SK-N-SH (cell line): ENCODE measurements around the gene NFE2L3. TPM values are rescaled to one million over a fixed set of nuclear protein-coding genes. Genes with fewer than 3 reads are reported as not detected.

Experiments
- CTCF ChIA-PET: fragments of 300-600, 350-600 bp; formaldehyde crosslinking; extraction: SDS; loops from one replicate; lab custom pipeline; 2021; lab: Yijun Ruan, JAX
- POLR2A ChIA-PET: fragments of 350-600 bp; sonication (Branson Sonifier 250); formaldehyde crosslinking; extraction: SDS; loops from one replicate; lab custom pipeline; 2020; ENCODE audit warnings: antibody characterized with exemption, inconsistent platforms; lab: Yijun Ruan, JAX
- DNase-seq: peaks from one replicate; pipeline ENCODE4 v3.0.0; 2012
- H2AFZ ChIP-seq: fragments of 200-600 bp; sonication (generic); 2 replicates; pipeline ENCODE4 v1.8.1; 2016; ENCODE audit warnings: antibody characterized with exemption, mild to moderate bottlenecking, low read depth
- H3F3A ChIP-seq: fragments of 200-600 bp; sonication (generic); replicated peaks from 2 replicates; pipeline ENCODE3; 2016; ENCODE audit warnings: antibody characterized with exemption, mild to moderate bottlenecking; ENCODE audit not compliant: insufficient read depth
- H3K27ac ChIP-seq, 2 experiments: fragments of 200-500 bp in 1 of 2; fragments of 200-600 bp in 1 of 2; sonication (Bioruptor generic) in 1 of 2; sonication (generic), shearing (Covaris generic) in 1 of 2; 2 replicates each; pipeline versions ENCODE4 v1.5.1 to v1.6.1; 2014 to 2016; ENCODE audit warnings: low read depth in 2 of 2, inconsistent platforms in 1 of 2, low read length in 1 of 2, mild to moderate bottlenecking in 1 of 2, mixed read lengths in 1 of 2
- H3K27me3 ChIP-seq: fragments of 200-600 bp; sonication (generic), shearing (Covaris generic); 2 replicates; pipeline ENCODE4 v1.6.1; 2016; ENCODE audit warnings: mixed run types; ENCODE audit not compliant: insufficient read depth
- H3K36me3 ChIP-seq, 2 experiments: fragments of 200-500 bp in 1 of 2; fragments of 200-600 bp in 1 of 2; sonication (Bioruptor generic) in 1 of 2; sonication (generic) in 1 of 2; replicated peaks in 1 of 2; 2 replicates each; pipeline versions ENCODE3 to v1.5.1; 2014 to 2016; ENCODE audit warnings: low read length in 1 of 2, mild to moderate bottlenecking in 1 of 2; ENCODE audit not compliant: insufficient read depth in 2 of 2, control insufficient read depth in 1 of 2
- H3K4me1 ChIP-seq, 2 experiments: fragments of 200-500 bp in 1 of 2; fragments of 200-600 bp in 1 of 2; sonication (Bioruptor generic) in 1 of 2; sonication (generic), shearing (Covaris generic) in 1 of 2; 2 replicates each; pipeline versions ENCODE4 v1.5.1 to v1.6.1; 2014 to 2016; ENCODE audit warnings: low read depth in 1 of 2, low read length in 1 of 2, mixed run types in 1 of 2; ENCODE audit not compliant: insufficient read depth in 2 of 2, control insufficient read depth in 1 of 2
- H3K4me2 ChIP-seq: fragments of 200-600 bp; sonication (generic), shearing (Covaris generic); 2 replicates; pipeline ENCODE4 v1.6.1; 2017; ENCODE audit warnings: mixed run types
- H3K4me3 ChIP-seq, 2 experiments: fragments of 200-500 bp in 1 of 2; fragments of 200-600 bp in 1 of 2; sonication (Bioruptor generic) in 1 of 2; sonication (generic), shearing (Covaris generic) in 1 of 2; 2 replicates each; pipeline versions ENCODE4 v1.5.1 to v1.8.1; 2014 to 2016; ENCODE audit warnings: low read depth in 2 of 2, inconsistent platforms in 1 of 2, low read length in 1 of 2, mild to moderate bottlenecking in 1 of 2, mixed read lengths in 1 of 2, moderate library complexity in 1 of 2
- H3K79me2 ChIP-seq: fragments of 200-600 bp; sonication (generic); 2 replicates; pipeline ENCODE4 v1.8.1; 2017; ENCODE audit warnings: mild to moderate bottlenecking; ENCODE audit not compliant: insufficient read depth
- H3K9ac ChIP-seq: fragments of 200-600 bp; sonication (generic); 2 replicates; pipeline ENCODE4 v1.6.1; 2017; ENCODE audit warnings: mixed run types
- H3K9me2 ChIP-seq: fragments of 200-600 bp; sonication (generic); 2 replicates; pipeline ENCODE4 v1.6.1; 2017; ENCODE audit warnings: mixed run types
- H3K9me3 ChIP-seq: fragments of 200-600 bp; sonication (generic); 2 replicates; pipeline ENCODE4 v1.6.1; 2017; ENCODE audit warnings: mixed run types, mild to moderate bottlenecking, moderate library complexity
- H4K20me1 ChIP-seq: fragments of 200-600 bp; sonication (generic); 2 replicates; pipeline ENCODE4 v1.6.1; 2017; ENCODE audit warnings: mild to moderate bottlenecking, mixed run types; ENCODE audit not compliant: insufficient read depth
- EP300 ChIP-seq, 2 experiments: IDR thresholded peaks; 2 replicates each; pipeline versions ENCODE4 v1.4.0 to v1.6.1; 2012; ENCODE audit warnings: borderline replicate concordance in 1 of 2, low read depth in 1 of 2, low read length in 1 of 2
- FOXJ3 ChIP-seq: sonication (generic); formaldehyde crosslinking; IDR thresholded peaks from 2 replicates; pipeline ENCODE4 v1.5.1; 2020; ENCODE audit warnings: mild to moderate bottlenecking, missing genetic modification reagents
- GABPA ChIP-seq: IDR thresholded peaks from 2 replicates; pipeline ENCODE4 v1.4.0; 2012; ENCODE audit warnings: low read depth, mild to moderate bottlenecking
- MXI1 ChIP-seq: IDR thresholded peaks from 2 replicates; pipeline ENCODE4 v1.6.1; 2012; ENCODE audit warnings: mild to moderate bottlenecking, low read depth, low read length, improper control_type of control experiment
- NFIC ChIP-seq: IDR thresholded peaks from 2 replicates; pipeline ENCODE4 v1.4.0; 2012; ENCODE audit warnings: borderline replicate concordance
- NRF1 ChIP-seq: IDR thresholded peaks from 2 replicates; pipeline ENCODE4 v1.6.1; 2012; ENCODE audit warnings: low read depth, mild to moderate bottlenecking, low read length
- POLR2AphosphoS5 ChIP-seq: IDR thresholded peaks from 2 replicates; pipeline ENCODE4 v1.6.1; 2012; ENCODE audit warnings: low read depth, low read length
- RAD21 ChIP-seq: IDR thresholded peaks from 2 replicates; pipeline ENCODE4 v1.6.1; 2012; ENCODE audit warnings: mild to moderate bottlenecking, low read length
- RCOR1 ChIP-seq: fragments of 150-350 bp; IDR thresholded peaks from 2 replicates; pipeline ENCODE4 v1.6.1; 2017; ENCODE audit warnings: antibody characterized with exemption, low read length
- RFX5 ChIP-seq: IDR thresholded peaks from 2 replicates; pipeline ENCODE4 v1.6.1; 2012; ENCODE audit warnings: mild to moderate bottlenecking, improper control_type of control experiment, low read length
- SIN3A ChIP-seq: IDR thresholded peaks from 2 replicates; pipeline ENCODE4 v1.6.1; 2012; ENCODE audit warnings: low read depth, mild to moderate bottlenecking, low read length, moderate library complexity, borderline replicate concordance
- TCF12 ChIP-seq: IDR thresholded peaks from 2 replicates; pipeline ENCODE4 v1.4.0; 2012
- TEAD4 ChIP-seq: IDR thresholded peaks from 2 replicates; pipeline ENCODE4 v1.4.0; 2012; ENCODE audit warnings: mild to moderate bottlenecking, borderline replicate concordance; ENCODE audit not compliant: insufficient read depth
- YY1 ChIP-seq: IDR thresholded peaks from 2 replicates; pipeline ENCODE4 v1.4.0; 2012; ENCODE audit warnings: low read depth, mild to moderate bottlenecking
- WGBS: methylation state at CpG from one replicate; pipeline ENCODE4 v1.1.6; 2017; ENCODE audit warnings: low lambda C conversion rate; 5-methylcytosine and 5-hydroxymethylcytosine counted together
- polyA plus RNA-seq, 3 experiments: library from polyadenylated mRNA; depleted of rRNA; stranded (reverse); fragments of >200 nt; gene quantifications; 2 replicates each; pipeline ENCODE4 v1.2.3, GENCODE V29; 2012
- TF ChIP-seq, protein P1 (sequence below): fragments of 150-350 bp; IDR thresholded peaks from 2 replicates; pipeline ENCODE4 v1.6.1; 2017; ENCODE audit warnings: antibody characterized with exemption, low read length, low read depth, borderline replicate concordance
- TF ChIP-seq, protein P2 (sequence below): IDR thresholded peaks from 2 replicates; pipeline ENCODE4 v1.6.1; 2012; ENCODE audit warnings: mild to moderate bottlenecking, low read depth, low read length, moderate library complexity
- TF ChIP-seq, protein P3 (sequence below): IDR thresholded peaks from 2 replicates; pipeline ENCODE4 v1.4.0; 2012; ENCODE audit warnings: low read depth, borderline replicate concordance
- TF ChIP-seq, protein P4 (sequence below): fragments of 150-350 bp; IDR thresholded peaks from 2 replicates; pipeline ENCODE4 v1.6.1; 2016; ENCODE audit warnings: mild to moderate bottlenecking, low read depth, low read length
- TF ChIP-seq, protein P5 (sequence below): IDR thresholded peaks from 2 replicates; pipeline ENCODE4; 2012
- TF ChIP-seq, protein P6 (sequence below): IDR thresholded peaks from 2 replicates; pipeline ENCODE4 v1.4.0; 2012; ENCODE audit warnings: low read depth, borderline replicate concordance

NFE2L3 gene
- polyA plus RNA-seq, 1 of the 3 experiments (the other 2 are of a cell fraction), result 36.1 TPM

DNA sequence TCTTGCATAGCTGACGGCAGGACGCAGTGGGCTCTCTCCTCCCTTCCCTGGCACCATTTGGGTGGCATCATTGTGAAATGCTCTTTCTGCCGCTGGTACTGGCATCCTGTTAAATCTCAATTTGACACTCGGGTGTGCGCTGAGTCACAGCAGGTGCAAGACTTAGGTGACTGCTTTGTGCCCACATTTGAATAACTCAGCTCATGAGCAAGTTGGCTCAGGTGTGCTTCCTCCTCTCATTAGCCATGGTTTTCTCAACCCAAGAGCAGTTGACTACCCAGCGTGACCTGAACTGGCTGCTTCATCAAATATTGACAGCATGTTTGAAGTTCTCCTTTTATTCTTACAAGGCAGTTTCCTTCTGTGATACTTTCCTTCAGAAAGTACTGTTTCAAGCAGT, 24.6 kb upstream of the NFE2L3 start (continued):
- no peak for TF ChIP-seq RCOR1

DNA sequence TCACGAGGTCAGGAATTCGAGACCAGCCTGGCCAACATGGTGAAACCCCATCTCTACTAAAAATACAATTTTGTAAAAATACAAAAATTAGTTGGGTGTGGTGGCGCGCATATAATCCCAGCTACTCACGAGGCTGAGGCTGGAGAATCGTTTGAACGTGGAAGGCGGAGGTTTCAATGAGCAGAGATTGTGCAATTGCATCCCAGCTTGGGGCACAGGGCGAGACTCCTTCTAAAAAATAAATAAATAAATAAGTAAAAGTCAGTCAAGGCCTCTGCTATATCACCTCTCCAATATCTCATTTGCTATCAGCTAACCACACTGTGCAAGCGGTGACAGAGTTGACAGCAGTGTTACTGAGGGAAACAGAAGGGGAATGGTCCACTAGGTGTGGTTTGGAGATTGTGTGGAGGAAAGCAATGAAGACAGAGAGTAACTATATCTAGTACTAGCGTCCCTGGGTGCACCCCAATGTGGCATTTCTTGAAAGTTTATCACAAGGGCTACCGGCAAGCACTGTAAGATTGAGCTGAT, 20.9 kb upstream of the NFE2L3 start:
- no peak for DNase-seq
- Histone ChIP-seq H4K20me1 (no peaks in the 10 kb centered on the region), H3K4me2 (no peak overlapping the region), H3K4me1 (no peaks in the 10 kb centered on the region; a peak in 1 of 4 replicates), H2AFZ (no peak overlapping the region), H3K9me2 (no peaks in the 10 kb centered on the region), H3K27me3 (no peaks in the 10 kb centered on the region; the same call in 1 of the 2 replicates), H3K4me3 (no peak overlapping the region), H3K27ac (no peak overlapping the region), H3K79me2 (no peaks in the 10 kb centered on the region), H3K9me3 (no peaks in the 10 kb centered on the region), H3F3A (no peaks in the 10 kb centered on the region), H3K9ac (no peak overlapping the region), H3K36me3 (no peaks in the 10 kb centered on the region)
- CTCF ChIA-PET, result interaction anchor here (0.7 to 2.6 kb wide), 4 partner anchors 10 to 45 kb away, joined by 3 to 8 read pairs (median 5); partner anchors contain the start of gene NFE2L3
- POLR2A ChIA-PET, result interaction anchor here (1.2 kb wide), 1 partner anchor 69 kb away, joined by 4 read pairs; no protein-coding TSS in a partner anchor
- no peak for TF ChIP-seq EP300 (IDR thresholded peaks at IDR 0.05; ENCODE audit: borderline replicate concordance in 1 of 2, low read depth in 1 of 2, low read length in 1 of 2)
- no peak for TF ChIP-seq MXI1
- TF ChIP-seq, protein P1, sequence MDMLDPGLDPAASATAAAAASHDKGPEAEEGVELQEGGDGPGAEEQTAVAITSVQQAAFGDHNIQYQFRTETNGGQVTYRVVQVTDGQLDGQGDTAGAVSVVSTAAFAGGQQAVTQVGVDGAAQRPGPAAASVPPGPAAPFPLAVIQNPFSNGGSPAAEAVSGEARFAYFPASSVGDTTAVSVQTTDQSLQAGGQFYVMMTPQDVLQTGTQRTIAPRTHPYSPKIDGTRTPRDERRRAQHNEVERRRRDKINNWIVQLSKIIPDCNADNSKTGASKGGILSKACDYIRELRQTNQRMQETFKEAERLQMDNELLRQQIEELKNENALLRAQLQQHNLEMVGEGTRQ, result no peak
- TF ChIP-seq TEAD4, result no peak
- TF ChIP-seq, protein P2, sequence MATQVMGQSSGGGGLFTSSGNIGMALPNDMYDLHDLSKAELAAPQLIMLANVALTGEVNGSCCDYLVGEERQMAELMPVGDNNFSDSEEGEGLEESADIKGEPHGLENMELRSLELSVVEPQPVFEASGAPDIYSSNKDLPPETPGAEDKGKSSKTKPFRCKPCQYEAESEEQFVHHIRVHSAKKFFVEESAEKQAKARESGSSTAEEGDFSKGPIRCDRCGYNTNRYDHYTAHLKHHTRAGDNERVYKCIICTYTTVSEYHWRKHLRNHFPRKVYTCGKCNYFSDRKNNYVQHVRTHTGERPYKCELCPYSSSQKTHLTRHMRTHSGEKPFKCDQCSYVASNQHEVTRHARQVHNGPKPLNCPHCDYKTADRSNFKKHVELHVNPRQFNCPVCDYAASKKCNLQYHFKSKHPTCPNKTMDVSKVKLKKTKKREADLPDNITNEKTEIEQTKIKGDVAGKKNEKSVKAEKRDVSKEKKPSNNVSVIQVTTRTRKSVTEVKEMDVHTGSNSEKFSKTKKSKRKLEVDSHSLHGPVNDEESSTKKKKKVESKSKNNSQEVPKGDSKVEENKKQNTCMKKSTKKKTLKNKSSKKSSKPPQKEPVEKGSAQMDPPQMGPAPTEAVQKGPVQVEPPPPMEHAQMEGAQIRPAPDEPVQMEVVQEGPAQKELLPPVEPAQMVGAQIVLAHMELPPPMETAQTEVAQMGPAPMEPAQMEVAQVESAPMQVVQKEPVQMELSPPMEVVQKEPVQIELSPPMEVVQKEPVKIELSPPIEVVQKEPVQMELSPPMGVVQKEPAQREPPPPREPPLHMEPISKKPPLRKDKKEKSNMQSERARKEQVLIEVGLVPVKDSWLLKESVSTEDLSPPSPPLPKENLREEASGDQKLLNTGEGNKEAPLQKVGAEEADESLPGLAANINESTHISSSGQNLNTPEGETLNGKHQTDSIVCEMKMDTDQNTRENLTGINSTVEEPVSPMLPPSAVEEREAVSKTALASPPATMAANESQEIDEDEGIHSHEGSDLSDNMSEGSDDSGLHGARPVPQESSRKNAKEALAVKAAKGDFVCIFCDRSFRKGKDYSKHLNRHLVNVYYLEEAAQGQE, result no peak
- TF ChIP-seq SIN3A, result no peak
- TF ChIP-seq, protein P3, sequence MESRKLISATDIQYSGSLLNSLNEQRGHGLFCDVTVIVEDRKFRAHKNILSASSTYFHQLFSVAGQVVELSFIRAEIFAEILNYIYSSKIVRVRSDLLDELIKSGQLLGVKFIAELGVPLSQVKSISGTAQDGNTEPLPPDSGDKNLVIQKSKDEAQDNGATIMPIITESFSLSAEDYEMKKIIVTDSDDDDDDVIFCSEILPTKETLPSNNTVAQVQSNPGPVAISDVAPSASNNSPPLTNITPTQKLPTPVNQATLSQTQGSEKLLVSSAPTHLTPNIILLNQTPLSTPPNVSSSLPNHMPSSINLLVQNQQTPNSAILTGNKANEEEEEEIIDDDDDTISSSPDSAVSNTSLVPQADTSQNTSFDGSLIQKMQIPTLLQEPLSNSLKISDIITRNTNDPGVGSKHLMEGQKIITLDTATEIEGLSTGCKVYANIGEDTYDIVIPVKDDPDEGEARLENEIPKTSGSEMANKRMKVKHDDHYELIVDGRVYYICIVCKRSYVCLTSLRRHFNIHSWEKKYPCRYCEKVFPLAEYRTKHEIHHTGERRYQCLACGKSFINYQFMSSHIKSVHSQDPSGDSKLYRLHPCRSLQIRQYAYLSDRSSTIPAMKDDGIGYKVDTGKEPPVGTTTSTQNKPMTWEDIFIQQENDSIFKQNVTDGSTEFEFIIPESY, result no peak
- TF ChIP-seq YY1, result no peak
- no peak for TF ChIP-seq FOXJ3 (CRISPR knock-in tag)
- no peak for TF ChIP-seq RAD21
- TF ChIP-seq TCF12, result no peak
- TF ChIP-seq RFX5, result no peak
- no peak for TF ChIP-seq GABPA
- TF ChIP-seq, protein P4, sequence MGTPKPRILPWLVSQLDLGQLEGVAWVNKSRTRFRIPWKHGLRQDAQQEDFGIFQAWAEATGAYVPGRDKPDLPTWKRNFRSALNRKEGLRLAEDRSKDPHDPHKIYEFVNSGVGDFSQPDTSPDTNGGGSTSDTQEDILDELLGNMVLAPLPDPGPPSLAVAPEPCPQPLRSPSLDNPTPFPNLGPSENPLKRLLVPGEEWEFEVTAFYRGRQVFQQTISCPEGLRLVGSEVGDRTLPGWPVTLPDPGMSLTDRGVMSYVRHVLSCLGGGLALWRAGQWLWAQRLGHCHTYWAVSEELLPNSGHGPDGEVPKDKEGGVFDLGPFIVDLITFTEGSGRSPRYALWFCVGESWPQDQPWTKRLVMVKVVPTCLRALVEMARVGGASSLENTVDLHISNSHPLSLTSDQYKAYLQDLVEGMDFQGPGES, result no peak
- no peak for TF ChIP-seq POLR2AphosphoS5
- no peak for TF ChIP-seq NRF1
- TF ChIP-seq, protein P5, sequence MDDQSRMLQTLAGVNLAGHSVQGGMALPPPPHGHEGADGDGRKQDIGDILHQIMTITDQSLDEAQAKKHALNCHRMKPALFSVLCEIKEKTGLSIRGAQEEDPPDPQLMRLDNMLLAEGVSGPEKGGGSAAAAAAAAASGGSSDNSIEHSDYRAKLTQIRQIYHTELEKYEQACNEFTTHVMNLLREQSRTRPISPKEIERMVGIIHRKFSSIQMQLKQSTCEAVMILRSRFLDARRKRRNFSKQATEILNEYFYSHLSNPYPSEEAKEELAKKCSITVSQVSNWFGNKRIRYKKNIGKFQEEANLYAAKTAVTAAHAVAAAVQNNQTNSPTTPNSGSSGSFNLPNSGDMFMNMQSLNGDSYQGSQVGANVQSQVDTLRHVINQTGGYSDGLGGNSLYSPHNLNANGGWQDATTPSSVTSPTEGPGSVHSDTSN, result no peak
- TF ChIP-seq NFIC, result no peak
- no peak for TF ChIP-seq RCOR1
- TF ChIP-seq, protein P6, sequence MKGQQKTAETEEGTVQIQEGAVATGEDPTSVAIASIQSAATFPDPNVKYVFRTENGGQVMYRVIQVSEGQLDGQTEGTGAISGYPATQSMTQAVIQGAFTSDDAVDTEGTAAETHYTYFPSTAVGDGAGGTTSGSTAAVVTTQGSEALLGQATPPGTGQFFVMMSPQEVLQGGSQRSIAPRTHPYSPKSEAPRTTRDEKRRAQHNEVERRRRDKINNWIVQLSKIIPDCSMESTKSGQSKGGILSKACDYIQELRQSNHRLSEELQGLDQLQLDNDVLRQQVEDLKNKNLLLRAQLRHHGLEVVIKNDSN, result no peak
- 72% methylated on average over 12 of the region's 12 CpGs for WGBS
